Psoas muscle (tissue), 8 donors: ENCODE data around the gene MRPL42. TPM values are rescaled to one million over a fixed set of nuclear protein-coding genes. Genes with fewer than 3 reads are reported as not detected.
A peak's percentile ranks its signal among the peaks of the same experiment; 100 is the strongest.
"Not testable (repeated sequence)": the region's sequence is repeated elsewhere in the genome, so short reads cannot be mapped to it uniquely, and the experiment has no call there.

Experiments
- ATAC-seq, 4 donors: fragments of 200-7000 bp; cut with Tn5 transposase; one replicate each; pipeline ENCODE4 v1.9.1; 2020; ENCODE audit warnings: moderate library complexity in 3 of 4, mild to moderate bottlenecking in 2 of 4
- DNase-seq, 2 donors: peaks; one replicate each; pipeline ENCODE4 v3.0.0-alpha.2; 2020
- H3K27ac ChIP-seq: fragments of 200-600 bp; one replicate; pipeline ENCODE4 v1.8.0; 2022
- H3K27me3 ChIP-seq, 3 donors: fragments of 200-600 bp in 1 of 3; one replicate each; pipeline versions ENCODE4 v1.6.1 to v1.8.0; 2013 to 2022; ENCODE audit warnings: low read length in 2 of 3, mild to moderate bottlenecking in 2 of 3, moderate library complexity in 1 of 3; ENCODE audit not compliant: insufficient read depth in 3 of 3
- H3K36me3 ChIP-seq, 2 donors: fragments of 200-600 bp in 1 of 2; one replicate each; pipeline versions ENCODE4 v1.6.1 to v1.8.0; 2013 to 2022; ENCODE audit warnings: low read depth in 1 of 2, mild to moderate bottlenecking in 1 of 2, moderate library complexity in 1 of 2; ENCODE audit not compliant: insufficient read depth in 1 of 2
- H3K4me1 ChIP-seq: fragments of 200-600 bp; one replicate; pipeline ENCODE4 v1.8.0; 2022
- H3K4me3 ChIP-seq: fragments of 200-600 bp; one replicate; pipeline ENCODE4 v1.8.0; 2022; ENCODE audit warnings: mild to moderate bottlenecking
- H3K9me3 ChIP-seq: fragments of 200-600 bp; one replicate; pipeline ENCODE4 v1.8.0; 2022
- CTCF ChIP-seq: fragments of 200-600 bp; IDR thresholded peaks from one replicate; pipeline ENCODE4 v1.8.0; 2022; ENCODE audit warnings: antibody characterized with exemption
- WGBS, 3 donors: extraction: QIAGEN DNeasy Blood & Tissue Kit; methylation state at CpG; one replicate each; pipeline versions ENCODE4 v1.1.6 to v1.1.7; 2013; 5-methylcytosine and 5-hydroxymethylcytosine counted together
- intact Hi-C, 2 donors: fragments of 100-400 bp; cut with DNase I; formaldehyde crosslinking; loops; one replicate each; pipeline versions ENCODE4 v1.11.0 to v1.14.2; 2022
- polyA plus RNA-seq, 3 donors: library from polyadenylated mRNA; stranded (reverse); fragments of 200-250 nt; gene quantifications; one replicate each; pipeline ENCODE4 v1.2.3, GENCODE V29; 2013
- total RNA-seq, 4 donors: library from RNA; stranded (reverse); fragmentation: NEBNext Ultra II Directional in 2 of 4; extraction: Animal tissue kit (Norgen Biotek cat#: 25700) in 2 of 4; gene quantifications; one replicate each; pipeline versions ENCODE4 v1.2.1 to v1.2.4, GENCODE V29; 2021 to 2023
- donor health status: healthy with polysubstance abuse.
- donor health status: DM: no; HTN: no; CAD: no; lungs with moderate emphysema.
- donor health status: Bipolar disorder and iron deficiency.
- donor health status: healthy.
- donor health status: DM: yes; HTN: yes; CAD: no.
- donor health status: DM: no; HTN: no; CAD: no.
- donor health status: DM: no; HTN: no; CAD: no.
- donor health status: DM: yes; HTN: yes; CAD: no.

The MRPL42 gene
- total and polyA plus RNA-seq, 7 donors: 22.7 to 48.3 (median 27.5) TPM

- WGBS, 3 donors: 63 to 81% (median 77%) methylated on average over 8 of the region's 8 CpGs
- Histone ChIP-seq H3K9me3 (no peaks in the 10 kb centered on the region), H3K27me3 (no peaks in the 10 kb centered on the region), H3K36me3 (peaks cover 13 to 99% of the 10 kb centered on the region in 2 donors), H3K27ac (no peak overlapping the region), H3K4me3 (no peak overlapping the region), H3K4me1 (no peaks in the 10 kb centered on the region)
- TF ChIP-seq CTCF: no peak
- DNase-seq (no peak), ATAC-seq (peak in 3 of 4 donors; percentile 53 to 66 (median 53))
- intact Hi-C loops: no loop called here
Observed at GRCh38 chr12:93484315-93484981, 17.1 kb downstream of the MRPL42 start.

GRCh38 chr12:93492808-93493207 lies 25.5 kb downstream of the MRPL42 start:
- H3K27ac ChIP-seq, ATAC-seq, intact Hi-C loops, H3K4me3 ChIP-seq, H3K9me3 ChIP-seq, H3K27me3 ChIP-seq, H3K4me1 ChIP-seq, DNase-seq: not testable (repeated sequence)
- peaks cover 3 to 62% of the 10 kb centered on the region in 2 donors for H3K36me3 ChIP-seq
- no CpG with 5 or more reads among the region's 1 CpG for WGBS, 3 donors

GRCh38 chr12:93494096-93494495 lies 26.8 kb downstream of the MRPL42 start:
- intact Hi-C loops: no loop called here
- no peaks in the 10 kb centered on the region for H3K27me3 ChIP-seq
- DNase-seq (no peak), ATAC-seq (no peak)
- peaks cover 3 to 49% of the 10 kb centered on the region in 2 donors for H3K36me3 ChIP-seq
- H3K9me3 ChIP-seq: no peaks in the 10 kb centered on the region
- H3K27ac ChIP-seq: no peak overlapping the region
- H3K4me1 ChIP-seq: no peaks in the 10 kb centered on the region
- no peak for TF ChIP-seq CTCF
- WGBS, 3 donors: 86 to 92% (median 88%) methylated on average over 3 of the region's 3 CpGs
- no peak overlapping the region for H3K4me3 ChIP-seq

DNA sequence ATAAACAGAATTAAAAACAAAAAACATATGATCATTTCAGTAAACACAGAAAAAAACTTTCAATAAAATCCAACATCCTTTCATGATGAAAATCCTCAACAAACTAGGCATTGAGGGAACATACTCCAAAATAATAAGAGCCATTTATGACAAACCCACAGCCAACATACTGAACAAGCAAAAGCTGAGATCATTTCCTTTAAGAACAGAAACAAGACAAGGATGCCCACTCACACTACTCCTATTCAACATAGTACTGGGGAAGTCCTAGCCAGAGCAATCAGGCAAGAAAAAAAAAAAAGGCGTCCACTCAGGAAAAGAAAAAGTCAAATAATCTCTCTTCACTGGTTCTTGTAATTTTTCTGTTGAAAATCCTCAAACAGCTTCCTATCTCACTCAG lies 30.1 kb downstream of the MRPL42 start:
- no peak for ATAC-seq
- no peaks in the 10 kb centered on the region for H3K9me3 ChIP-seq
- no peak for DNase-seq
- H3K27ac ChIP-seq: no peak overlapping the region
- no peaks in the 10 kb centered on the region for H3K4me1 ChIP-seq
- H3K4me3 ChIP-seq: no peak overlapping the region
- 86 to 100% (median 100%) methylated on average over 1 of the region's 1 CpG for WGBS, 3 donors
- intact Hi-C loops: no loop called here
- peaks cover 3 to 44% of the 10 kb centered on the region in 2 donors for H3K36me3 ChIP-seq
- no peak for TF ChIP-seq CTCF
- no peaks in the 10 kb centered on the region for H3K27me3 ChIP-seq

- H3K4me1 ChIP-seq, ATAC-seq, H3K27me3 ChIP-seq, H3K27ac ChIP-seq, DNase-seq, intact Hi-C loops, H3K4me3 ChIP-seq, H3K9me3 ChIP-seq: not testable (repeated sequence)
- H3K36me3 ChIP-seq: peaks cover 3 to 47% of the 10 kb centered on the region in 2 donors
- WGBS, 3 donors: no CpG with 5 or more reads among the region's 1 CpG
Observed at GRCh38 chr12:93498813-93499212, 31.5 kb downstream of the MRPL42 start.
